GM19238 (cell line): ENCODE data around the gene SECTM1.

ENCODE experiments used
- DNase-seq: peaks from one replicate; pipeline ENCODE4 v3.0.0; 2011; ENCODE audit warnings: low spot score; ENCODE audit not compliant: insufficient read length

Gene SECTM1

DNA sequence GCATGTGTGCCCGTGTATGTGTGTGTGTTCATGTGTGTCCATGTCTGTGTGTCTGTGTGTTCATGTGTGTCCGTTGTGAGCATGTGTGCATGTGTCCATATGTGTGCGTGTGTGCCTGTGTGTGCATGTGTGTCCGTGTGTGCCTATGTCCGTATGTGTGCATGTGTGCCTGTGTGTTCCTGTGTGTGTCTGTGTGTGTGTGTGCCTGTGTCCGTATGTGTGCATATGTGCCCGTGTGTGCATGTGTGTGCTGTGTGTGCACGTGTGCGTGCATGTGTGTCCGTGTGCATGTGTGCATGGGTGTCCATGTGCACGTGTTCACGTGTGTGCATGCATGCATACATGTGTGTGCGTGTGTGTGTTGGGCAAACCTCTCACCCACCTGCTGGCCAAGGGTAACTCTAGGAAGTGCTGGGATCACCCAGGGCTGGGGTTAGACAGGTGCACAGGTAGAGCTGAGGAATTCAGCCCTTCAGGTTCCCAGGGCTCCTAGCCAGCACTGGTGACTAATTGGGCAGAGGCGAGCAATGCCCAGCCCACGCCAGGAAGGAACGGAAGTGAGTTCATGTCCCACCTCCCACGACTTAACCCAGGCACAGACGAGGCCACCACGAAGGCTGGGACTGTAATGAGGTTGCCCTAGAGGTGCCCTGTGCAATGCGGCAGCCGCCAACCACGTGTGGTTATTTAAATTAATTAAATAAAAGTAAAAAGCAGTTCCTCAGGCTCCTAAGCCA, 51.9 kb downstream of the SECTM1 start:
- DNase-seq, result no peak

DNA sequence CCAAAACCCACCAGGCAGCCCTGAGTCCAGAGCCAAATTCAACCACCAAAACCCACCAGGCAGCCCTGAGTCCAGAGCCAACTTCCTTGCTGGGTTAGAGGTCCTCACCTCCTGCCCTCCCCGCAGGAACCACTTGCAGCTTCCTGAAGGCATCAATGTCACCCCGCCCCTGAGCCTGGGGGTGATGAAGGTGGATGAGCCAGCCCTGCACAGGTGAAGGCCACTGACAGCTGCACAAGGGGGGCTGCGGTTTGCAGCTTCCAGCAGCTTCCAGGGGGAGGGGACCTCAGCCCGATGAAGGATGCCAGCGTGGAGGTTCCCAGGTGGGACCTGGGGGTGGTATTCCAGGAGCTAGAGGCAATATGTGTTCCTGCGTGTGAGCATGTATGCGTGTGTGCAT, 52.5 kb downstream of the SECTM1 start:
- no peak for DNase-seq

DNA sequence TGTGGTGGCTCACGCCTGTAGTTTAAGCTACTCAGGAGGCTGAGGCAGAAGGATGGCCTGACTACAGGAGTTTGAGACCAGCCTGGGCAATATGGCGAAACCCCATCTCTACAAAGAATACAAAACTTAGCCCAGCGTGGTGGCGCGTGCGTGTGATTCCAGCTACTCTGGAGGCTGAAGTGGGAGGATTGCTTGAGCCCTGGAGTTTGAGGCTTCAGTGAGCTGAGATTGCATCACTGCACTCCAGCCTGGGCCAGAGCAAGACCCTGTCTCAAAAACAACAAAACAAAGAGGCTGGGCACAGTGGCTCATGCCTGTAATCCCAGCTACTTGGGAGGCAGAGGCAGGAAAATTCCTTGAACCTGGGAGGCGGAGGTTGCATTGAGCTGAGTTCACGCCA, 53.0 kb downstream of the SECTM1 start:
- no peak for DNase-seq

DNA sequence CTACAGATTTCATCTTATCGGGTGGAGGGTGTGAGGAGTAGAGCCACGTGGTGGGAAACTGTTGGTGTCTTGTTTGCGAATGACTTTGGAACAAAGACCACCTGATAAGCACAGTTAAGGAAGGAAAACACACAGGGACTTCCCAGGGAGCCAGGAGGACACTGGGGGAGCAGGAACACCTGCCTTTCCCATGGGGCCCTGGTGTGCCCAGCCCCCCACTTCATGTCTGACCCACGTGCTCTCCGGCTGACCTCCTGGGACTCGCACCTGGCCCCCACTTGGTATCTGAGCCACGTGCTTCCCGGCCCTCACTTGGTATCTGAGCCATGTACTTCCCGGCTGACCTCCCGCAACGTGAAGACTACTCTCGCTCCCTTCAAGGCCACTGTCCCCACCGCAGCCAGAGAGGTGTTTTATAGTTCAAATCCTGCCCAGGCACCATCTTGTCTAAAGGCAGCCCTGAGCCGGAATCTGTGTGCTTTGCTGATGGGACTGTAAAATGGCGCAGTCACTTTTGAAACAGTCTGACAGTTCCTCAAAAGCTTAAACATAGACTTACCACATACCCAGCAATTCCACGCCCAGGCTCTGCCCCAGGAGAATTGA, 54.7 kb downstream of the SECTM1 start:
- no peak for DNase-seq

DNA sequence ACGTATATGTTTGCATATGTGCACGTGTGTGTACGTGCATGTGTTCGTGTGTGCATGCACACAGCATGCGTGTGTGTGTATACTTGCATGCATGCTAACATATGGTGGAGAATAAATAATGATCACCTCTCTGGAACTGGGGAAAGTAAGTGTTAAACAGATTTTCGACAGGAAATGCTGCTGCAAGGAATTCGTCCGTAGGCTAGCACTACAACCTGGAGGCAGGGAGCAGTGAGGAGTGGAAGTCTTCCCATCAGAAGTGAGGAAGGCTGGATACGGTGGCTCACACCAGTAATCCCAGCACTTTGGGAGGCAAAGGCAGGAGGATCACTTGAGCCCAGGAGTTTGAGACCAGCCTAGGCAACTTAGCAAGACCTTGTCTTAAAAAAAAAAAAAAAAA, 55.3 kb downstream of the SECTM1 start:
- no peak for DNase-seq

DNA sequence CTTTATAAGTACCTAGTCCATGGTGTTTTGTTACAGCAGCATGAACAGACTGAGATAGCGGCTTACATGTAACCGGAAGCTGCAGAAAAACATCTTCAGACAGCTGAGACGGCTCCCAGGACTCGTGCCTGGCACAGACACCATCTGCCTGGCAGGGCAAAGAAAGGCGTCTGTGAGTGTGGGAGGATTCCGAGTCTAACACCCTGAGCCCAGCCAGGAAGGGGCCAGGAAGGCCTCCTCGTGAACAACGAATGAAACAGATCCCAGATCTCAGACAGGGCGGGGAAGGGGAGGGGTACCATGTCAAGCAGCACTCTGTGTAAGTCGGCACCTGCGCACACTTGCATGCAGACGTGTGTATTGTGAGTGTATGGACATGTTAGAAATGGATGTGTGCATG, 55.7 kb downstream of the SECTM1 start:
- DNase-seq, result no peak

DNA sequence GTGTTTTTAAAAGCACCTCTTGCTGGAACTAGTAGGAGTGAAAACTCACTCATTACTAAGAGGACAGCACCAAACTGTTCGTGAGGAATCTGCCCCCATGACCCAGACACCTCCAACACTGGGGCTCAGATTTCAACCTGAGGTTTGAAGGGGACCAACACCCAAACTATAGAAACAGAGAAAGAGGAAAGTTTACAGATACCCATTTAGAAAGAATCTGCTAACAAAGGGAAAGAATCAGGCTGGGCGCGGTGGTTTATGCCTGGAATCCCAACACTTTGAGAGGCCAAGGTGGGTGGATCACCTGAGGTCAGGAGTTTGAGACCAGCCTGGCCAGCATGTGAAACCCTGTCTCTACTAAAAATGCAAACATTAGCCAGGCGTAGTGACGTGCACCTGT, 56.6 kb downstream of the SECTM1 start:
- no peak for DNase-seq

DNA sequence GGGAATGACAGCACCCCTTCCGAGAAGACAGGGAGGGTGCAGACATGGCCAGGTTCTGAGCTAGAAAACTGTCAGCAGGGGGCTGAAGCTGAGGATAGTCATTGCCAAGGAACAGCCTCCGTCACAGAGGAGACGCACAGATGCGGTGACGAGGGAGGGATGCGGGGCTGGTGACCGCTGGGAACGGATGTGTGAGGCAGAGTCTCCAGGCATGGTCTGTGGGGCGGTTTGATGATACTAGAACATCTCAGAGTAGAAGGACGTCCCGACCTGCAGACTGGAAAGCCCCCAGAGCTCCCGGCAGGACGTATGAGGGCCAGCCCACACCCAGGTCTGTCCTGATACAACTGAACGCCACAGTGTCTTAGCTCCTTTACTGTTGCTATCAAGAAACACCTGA, 58.2 kb downstream of the SECTM1 start:
- no peak for DNase-seq

DNA sequence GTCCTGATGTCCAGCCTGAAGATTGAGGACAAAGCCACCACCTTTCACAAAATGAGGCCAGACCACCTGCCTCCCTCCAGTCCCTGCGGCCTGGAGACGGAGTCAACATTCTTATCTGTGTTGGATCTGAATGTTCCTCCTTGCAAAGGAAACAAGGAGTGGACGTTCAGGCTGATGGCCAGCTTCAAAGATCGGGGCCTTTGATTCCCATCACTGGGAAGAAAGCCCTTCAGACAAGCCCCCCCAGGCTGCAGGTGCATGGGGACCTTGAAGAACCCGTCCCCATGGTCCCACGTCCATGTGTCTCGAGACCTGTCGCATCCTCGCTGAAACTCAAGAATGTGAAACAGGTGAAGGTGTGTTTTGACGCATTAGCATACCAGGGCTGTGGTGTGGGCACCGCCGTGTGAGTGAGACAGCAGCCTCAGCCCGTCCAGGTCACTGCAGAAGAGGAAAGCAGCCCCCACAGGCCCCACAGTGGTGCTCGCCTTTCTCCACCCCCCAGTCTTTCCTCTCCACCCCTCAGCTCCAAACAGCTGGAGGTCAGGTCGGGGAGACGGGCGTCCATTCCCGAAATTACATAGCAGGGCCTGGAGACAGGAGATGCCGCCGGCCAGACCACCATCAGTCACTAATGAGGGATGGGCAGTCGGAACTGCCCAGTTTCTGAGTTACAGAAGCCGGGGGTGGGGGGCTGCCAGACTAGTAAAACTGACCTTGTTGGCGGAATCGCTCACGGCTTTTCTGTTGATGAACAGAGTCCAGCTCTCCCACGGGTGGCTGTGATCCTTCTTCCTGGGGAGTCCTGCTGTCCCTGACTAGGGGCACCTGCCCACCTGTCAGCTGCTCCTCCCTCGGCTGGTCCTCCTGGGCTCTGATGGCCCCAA, 59.2 kb downstream of the SECTM1 start:
- DNase-seq, result no peak

DNA sequence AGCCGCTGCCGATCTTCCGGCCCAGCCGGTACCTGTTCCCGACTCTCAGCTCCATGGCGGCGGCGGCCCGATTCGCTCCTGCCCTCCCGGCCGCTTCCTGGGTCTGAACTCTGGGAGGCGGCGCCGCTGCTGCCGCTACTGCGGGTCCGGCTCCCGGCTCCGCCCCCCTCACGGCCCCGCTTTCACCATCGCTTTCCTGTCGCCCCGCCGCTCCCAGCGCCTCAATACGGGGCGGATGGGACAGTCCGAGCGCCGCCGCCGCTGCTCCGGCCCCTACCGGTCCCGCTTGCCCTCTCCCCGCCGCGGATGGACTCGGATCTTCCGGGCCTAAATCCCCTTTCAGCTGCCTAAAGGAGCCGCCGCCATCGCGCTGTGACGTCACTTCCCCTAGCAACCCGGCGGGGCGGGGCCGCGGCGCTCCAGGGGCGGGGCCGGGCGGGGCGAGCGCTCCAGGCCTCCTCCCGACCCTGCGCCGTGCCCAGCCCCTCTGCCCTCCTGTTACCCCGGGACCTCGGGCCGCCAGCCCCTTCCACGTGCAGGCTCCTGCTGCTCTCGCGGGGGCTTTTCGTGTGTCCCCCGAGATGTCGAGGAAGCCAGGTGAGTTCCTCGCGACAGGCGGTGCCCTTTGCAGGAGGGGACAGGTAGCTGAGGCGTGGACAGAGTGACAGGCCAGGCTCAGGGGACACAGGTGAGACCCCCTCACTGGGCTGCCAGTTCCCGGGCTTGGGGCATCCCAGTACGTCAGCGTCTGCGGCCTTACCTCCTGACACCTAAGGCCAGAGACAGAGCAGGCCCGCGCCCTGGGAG, 60.0 kb downstream of the SECTM1 start, which contains the start of gene CSNK1D:
Gene CSNK1D, minus strand, starts transcription at position 374 of the 807 bp plus-strand sequence. Its CDS starts 319 bp downstream, at position 55.
- DNase-seq, result peak; percentile 96

DNA sequence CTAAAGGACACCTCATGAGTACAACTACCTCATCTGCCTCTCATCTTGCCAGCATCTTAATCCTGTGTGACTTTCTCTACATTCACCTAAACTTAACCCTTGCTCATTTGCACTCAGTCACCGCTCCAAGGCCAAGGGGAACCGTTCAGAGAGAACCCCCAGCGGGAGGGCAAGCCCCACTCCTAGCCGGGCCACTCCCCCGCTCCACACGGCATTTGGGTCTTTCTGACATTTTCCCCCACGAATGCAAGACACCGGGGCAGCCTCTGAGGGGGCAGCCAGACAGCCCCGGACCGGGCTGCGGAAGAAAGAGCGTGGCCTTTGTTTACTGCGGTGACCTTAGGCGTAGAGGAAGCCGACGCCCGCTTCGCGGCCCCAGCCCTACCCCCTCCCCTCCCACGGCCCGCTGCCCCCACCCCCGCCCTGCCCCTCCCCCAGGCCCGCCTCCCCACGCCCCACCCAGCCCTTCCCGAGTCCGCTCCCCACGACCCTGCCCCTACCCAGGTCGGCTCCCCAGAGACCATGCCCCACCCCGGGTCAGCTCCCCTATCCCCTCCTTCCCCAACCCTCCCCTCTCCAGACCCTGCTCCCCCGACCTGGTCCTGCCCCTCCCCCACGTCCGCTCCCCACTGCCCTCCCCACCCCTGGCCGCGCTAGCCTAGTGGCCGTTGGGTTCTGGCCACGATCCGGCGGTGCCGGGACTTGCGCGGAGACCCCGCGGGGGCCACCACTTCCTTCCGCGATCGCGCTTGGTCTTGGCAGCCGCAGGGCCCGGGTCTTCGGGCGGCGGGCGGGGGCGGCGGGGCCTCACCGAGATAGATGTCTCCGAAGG, 60.9 kb downstream of the SECTM1 start:
- peak; percentile 67 for DNase-seq

DNA sequence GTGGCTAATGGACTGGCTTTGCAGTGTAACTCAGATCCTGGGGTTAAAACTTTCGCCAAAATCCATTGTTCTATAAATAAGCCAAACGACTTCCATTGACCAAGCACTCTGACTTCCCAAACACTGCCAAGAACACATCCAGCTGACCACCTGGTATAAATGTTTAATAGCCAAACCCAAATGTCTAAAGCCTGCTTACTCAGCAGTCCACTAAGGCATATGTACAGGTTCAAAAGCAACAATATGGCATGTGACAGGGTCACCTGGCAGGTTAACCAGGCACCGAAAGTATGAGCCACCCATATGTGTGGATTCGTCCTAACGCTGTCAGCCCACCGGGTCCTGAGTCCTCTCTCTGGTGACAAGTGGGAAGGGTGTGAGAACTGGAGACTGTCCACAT, 62.2 kb downstream of the SECTM1 start:
- no peak for DNase-seq
